DMS114 treated with DMSO at 0.1 percent for 48 hours (cell line): ENCODE results near the gene ARID4A.
"Not testable (repeated sequence)": the region's sequence is repeated elsewhere in the genome, so short reads cannot be mapped to it uniquely, and the experiment has no call there.

ENCODE experiments used
- DNase-seq: peaks from one replicate; lab custom pipeline; 2025; ENCODE audit not compliant: unreplicated experiment; lab: John Stamatoyannopoulos, UW

Gene ARID4A, protein sequence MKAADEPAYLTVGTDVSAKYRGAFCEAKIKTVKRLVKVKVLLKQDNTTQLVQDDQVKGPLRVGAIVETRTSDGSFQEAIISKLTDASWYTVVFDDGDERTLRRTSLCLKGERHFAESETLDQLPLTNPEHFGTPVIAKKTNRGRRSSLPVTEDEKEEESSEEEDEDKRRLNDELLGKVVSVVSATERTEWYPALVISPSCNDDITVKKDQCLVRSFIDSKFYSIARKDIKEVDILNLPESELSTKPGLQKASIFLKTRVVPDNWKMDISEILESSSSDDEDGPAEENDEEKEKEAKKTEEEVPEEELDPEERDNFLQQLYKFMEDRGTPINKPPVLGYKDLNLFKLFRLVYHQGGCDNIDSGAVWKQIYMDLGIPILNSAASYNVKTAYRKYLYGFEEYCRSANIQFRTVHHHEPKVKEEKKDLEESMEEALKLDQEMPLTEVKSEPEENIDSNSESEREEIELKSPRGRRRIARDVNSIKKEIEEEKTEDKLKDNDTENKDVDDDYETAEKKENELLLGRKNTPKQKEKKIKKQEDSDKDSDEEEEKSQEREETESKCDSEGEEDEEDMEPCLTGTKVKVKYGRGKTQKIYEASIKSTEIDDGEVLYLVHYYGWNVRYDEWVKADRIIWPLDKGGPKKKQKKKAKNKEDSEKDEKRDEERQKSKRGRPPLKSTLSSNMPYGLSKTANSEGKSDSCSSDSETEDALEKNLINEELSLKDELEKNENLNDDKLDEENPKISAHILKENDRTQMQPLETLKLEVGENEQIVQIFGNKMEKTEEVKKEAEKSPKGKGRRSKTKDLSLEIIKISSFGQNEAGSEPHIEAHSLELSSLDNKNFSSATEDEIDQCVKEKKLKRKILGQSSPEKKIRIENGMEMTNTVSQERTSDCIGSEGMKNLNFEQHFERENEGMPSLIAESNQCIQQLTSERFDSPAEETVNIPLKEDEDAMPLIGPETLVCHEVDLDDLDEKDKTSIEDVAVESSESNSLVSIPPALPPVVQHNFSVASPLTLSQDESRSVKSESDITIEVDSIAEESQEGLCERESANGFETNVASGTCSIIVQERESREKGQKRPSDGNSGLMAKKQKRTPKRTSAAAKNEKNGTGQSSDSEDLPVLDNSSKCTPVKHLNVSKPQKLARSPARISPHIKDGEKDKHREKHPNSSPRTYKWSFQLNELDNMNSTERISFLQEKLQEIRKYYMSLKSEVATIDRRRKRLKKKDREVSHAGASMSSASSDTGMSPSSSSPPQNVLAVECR

DNA sequence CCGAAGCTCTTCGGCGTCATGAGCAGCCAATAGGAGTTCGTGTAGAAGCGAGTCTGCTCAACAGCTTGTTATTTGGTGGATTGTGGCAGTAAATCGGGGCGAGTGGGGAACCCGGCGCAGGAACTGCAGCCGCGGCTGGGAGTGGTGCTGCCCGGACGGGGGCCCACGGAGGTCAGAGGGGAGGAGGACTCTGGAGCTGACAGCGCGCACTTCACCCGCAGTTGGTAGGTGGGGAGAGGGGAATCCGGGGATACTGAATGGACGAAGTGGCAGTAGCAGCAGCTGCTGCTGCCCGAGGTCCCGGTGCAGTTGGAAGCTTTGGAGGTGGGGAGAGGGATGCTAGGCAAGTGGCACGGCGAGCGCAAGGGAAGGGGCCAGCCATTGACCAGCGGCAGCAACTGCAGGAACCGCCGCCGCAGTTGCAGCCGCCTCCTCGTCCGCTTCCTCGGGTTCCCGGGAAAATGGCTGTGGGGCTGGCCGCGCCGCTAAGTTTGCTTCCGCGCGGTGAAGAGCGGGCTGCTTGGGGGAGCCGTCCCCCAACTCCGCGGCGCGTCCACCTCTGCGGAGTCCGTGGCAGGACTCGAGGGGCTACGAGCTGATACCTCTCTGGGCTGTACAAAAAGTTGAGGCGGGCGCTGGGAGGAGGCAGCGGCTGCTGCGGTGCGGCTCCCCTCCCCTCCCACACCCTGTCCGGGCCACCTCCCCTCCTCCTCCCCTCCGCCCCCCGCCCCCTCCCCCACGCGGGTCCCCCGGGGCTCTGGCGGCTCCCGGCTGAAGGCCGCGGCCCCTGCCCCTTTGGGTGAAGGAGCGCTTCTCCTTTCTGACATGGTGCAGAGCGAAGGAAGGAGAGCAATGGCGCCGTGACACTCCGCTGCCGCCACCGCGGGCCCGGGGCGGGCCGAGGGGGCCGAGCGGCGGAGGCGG, at the start of gene ARID4A:
Gene ARID4A (plus strand): TSS at position 79 of the 924 bp plus-strand sequence. CDS start 1,300 bp downstream, outside the sequence.
- DNase-seq, result no peak

DNA sequence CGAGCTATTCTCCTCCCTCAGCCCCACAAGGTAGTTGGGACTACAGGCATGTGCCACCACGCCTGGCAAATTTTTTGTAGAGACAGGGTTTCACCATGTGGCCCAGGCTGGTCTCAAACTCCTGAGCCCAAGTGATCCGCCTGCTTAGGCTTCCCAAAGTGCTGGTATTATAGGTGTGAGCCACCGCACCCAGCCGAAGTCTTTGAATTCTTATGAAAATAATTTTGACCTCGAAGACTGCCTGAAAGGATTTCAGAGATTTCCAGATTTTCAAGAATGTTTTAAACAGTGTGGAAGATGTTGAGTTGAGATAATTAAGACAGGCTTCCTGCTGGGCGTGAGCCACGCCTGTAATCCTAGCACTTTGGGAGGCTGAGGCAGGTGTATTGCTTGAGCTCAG, 48.7 kb upstream of the ARID4A start:
- no peak for DNase-seq

DNA sequence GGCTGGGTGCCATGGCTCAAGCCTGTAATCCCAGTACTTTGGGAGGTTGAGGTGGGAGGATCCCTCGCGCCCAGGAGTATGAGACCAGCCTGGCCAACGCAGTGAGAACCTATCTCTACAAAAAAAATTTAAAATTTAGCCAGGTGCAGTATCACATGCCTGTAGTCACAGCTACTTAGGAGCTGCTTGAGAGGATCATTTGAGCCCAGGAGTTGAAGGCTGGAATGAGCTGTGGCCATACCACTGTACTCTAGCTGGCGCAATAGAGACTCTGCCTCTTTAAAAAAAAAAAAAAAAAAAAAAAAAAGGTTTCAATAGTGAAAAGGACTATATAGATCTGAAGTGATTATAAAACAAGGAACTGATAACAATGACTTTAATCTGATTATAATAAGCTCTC, 40.2 kb upstream of the ARID4A start:
- no peak for DNase-seq

DNA sequence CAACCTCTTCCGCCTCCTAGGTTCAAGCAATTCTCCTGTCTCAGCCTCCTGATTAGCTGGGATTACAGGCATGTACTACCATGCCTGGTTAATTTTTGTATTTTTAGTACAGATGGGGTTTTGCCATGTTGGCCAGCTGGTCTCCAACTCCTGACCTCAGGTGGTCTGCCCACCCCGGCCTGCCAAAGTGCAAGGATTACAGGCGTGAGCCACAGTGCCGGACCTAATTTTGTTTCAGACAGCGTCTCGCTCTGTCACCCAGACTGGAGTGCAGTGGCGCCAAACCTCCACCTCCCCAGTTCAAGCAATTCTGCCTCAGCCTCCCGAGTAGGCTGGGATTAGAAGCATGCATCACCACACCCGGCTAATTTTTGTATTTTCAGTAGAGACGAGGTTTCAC, 36.4 kb upstream of the ARID4A start:
- DNase-seq, result not testable (repeated sequence)

DNA sequence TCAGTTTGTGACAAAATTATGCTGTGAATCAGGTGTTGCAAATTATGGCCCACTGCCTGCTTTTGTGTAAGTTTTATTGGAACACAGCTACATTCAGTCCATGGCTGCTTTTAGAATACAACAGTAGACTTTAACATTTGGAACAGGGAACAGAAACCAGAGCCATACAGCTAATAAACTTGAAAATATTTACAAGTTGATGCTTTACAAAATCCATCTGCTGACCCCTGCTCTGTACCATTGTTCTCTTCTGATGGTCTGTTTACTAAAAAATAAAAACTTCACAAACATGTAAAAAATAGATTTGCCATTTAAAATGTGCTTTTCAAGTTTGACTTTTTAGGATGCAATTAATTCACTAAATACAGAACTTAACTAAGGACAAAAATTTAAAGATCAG, 33.0 kb upstream of the ARID4A start:
- no peak for DNase-seq

DNA sequence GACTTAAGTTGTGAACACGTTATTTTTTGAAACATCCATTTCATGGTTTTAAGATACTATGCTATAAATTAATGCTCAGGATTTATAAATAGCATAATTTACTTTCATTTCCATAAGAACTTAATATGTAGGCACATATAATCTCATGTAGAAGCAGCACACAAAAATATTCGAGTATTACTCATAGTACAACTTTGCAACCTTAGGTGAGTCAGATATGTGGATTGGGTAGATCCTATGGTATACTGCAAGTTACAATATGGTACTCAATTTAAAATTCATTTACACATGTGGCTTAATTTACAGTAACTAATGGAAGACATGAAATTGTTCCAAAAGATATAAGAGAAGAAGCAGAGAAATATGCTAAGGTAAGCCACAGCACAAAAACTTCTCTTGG, 27.7 kb upstream of the ARID4A start:
- DNase-seq, result no peak

DNA sequence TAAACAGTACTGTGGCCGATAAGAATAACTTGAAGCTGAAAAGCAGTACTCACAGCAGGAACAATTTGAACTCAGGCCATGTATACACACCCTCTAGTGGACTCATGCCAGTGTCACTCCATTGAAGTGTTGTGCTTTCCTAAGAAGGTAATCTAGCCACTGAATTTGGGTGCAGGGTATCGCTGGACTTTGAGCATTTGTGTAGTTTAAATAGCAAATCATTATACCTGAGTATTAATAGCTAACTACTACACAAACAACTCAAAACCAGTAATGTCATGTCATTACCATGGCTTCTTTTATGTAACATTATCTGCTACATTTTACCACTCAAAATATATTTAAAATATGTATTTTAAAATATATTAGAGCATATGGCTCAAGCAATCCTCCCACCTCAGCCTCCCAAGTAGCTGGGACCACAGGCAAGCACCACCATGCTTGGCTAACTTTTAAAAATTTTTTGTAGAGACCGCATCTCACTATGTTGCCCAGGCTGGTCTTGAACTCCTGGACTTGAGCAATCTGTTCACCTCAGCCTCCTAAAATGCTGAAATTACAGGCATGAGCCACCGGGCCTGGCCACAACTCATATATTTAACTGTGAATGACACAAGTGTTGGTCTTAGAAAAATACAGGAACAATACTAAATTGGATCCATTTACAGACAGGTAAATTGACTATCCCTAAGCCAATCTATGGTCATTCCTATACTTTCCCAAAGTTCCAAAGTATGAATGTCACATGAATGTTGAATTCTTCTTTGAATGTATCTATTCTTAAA, 25.6 kb upstream of the ARID4A start:
- no peak for DNase-seq

DNA sequence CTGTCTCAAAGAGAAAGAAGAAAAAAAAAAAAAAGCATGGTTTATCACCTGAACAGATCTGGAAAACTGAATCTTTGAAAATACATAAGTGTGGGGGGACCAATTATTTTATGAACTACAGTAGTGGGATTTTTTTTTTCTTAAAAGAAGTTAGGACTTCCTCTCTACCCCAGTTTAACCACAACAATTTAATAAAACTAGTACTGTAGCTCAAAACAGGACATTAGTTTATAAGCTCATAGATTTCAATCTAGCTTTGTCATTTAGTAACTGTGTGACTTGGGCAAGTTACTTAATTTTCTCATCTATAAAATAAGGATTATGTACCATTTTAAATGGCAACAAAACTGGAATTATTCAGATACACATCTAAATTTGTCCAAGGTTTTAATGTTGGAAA, 23.5 kb upstream of the ARID4A start:
- no peak for DNase-seq

DNA sequence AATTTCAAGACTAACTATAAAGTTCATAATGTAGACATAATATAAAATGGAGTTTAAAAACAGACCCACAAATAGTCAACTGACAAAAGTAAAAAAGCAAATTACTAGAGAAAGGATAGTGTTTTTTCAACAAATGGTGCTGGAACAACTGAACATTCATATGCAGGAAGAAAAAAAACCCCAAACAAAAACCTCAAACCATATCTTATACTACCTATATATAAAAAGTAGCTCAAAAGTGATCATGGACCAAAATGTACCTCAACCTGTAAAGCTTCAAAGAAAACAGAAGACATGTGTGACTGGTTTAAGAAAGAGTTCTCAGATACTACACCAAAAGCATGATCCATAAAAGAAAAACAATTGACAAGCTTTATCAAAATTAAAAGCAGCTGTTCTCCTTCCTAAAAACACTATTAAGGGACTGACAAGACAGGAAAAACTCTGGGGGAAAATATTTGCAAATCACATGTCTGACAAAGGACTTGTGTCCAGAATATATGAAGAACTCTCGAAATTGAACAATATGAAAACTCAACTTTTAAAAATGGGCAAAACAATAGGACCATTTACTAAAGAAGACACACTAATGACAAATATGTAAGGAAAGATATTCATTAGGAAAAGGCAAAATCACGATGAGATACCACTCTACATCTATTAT, 22.7 kb upstream of the ARID4A start:
- no peak for DNase-seq

DNA sequence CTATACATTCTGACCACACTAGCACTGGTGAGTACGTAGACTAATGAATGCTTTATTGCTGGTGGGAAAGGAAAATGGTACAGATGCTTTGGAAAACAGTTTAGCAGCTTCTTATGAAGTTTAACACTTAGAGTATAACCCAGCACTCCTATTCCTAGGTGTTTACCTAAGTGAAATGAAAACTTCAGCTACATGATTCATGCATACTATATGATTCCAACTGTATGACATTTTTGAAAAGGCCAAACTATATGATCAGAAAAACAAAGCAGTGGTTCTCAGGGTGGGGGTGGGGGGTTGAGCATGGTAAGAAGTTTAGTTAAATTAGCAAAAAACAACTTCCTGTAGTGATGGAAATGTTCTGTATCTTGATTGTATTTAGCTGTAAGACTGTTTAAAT, 22.1 kb upstream of the ARID4A start:
- DNase-seq, result no peak

DNA sequence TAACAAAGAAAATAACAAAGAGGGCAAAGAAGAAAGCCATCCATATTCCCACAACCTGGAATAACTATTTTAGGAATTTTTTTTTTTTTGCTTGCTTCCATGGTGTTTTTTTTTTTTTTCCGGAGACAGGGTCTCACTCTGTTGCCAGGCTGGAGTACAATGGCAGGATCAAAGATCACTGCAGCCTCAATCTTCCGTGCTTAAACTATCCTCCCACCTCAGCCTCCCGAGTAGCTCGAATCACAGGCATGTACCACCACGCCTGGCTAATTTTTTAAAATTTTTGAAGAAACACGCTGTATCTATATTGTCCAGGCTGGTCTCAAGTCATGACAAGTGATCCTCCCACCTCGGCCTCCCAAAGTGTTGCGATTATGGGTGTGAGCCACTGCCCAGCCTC, 20.2 kb upstream of the ARID4A start:
- DNase-seq, result no peak

DNA sequence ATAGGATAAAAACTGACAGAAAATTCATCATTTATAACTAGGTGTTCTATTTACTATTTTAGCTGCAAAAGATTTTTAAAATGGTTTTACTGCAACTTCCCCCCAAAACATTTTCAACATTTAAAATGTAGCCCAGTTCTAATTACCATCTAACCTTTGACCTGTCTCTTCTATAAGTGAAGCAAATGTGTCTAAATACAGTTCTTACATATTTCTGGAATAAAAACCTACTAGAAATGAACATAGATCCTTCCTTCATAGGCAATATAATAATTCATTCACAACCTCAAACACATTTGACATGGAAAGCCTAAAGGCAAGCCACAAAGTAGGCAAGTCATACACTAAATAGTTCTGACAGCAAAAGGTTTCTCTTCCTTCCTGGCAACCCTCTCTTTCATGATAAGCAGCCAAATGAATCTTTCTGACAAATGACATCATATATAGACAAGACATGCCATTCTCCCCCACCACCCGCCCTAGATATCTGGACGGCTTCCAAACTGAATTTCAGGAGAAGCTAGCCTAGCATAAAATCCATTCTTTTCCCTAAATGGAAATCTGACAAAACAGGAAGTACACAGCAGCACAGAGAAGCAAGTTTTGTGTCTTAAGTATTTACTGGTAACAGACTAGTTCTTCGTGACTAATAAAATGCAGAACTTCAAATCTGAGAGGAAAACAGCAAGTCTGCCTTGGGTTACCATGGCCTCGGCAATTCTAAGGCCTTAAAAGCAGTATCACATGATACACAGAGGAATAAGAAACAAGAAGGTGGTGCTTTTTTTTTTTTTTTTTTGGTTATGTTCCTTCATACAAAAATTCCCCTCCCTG, 17.2 kb upstream of the ARID4A start:
- DNase-seq, result no peak

DNA sequence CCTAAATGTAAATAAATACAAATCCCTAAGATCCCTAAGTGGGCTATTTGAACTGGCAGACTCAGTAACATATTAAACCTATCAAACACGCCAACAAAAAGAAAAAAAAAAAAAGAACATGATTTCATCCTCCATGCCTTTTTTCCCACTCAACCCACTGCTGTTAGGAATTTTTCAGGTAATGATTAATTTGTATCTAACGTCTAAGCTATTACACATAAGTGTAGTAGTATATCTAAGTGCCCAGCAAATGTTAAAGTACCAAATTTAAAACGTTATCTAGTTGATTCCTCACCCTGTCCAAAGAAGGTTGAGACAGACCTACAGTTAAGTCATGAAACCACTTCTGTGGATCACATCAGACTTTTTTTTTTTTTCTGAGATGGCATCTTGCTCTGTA, 16.4 kb upstream of the ARID4A start:
- DNase-seq, result no peak

DNA sequence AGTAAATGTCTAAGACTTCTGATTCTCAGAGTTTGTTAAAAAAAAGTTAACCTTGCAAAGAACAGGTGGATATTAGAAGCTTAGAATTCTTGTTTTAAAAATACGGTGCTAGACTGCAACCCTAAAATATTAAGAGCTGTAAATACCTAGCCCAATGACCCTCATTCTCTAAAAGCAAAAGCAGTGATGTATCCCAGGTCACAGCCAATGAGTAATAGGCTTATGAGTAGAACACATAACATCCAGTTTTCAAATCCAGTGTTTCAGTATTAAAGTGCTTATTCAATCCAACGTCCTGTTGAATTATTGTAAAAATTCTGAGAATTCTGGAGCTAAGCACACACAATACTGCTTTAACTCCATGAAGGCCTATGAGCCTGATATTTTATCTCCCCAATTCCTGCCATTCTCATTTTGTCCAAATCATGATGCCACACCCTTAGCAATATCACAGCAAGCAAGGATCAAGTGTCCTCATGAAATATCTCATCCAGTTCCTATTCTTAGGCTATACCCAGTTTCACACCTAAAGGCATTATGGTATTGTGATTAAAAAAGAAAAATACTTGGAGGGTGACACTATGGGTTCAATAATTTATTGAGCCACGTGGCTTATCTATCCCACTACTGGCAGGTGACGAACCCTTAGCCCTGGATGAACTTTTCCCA, 15.3 kb upstream of the ARID4A start:
- no peak for DNase-seq

DNA sequence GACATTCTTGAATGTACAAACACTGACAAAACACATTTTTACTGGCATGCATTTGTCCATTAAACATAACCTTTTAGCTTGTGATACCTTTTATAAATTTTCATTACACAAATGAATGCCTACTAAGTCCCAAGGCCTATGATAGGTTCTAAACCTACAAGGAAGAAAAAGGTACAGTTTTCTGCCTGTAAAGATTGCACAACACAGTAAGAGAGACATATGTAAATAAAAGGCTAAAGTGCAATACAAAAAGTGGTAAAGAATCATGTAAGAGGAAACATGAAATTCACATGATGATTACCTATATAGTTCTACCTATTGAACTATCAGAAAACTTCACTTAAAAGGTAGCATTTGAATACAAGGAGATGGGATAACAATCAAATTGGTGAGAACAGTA, 14.6 kb upstream of the ARID4A start:
- no peak for DNase-seq

DNA sequence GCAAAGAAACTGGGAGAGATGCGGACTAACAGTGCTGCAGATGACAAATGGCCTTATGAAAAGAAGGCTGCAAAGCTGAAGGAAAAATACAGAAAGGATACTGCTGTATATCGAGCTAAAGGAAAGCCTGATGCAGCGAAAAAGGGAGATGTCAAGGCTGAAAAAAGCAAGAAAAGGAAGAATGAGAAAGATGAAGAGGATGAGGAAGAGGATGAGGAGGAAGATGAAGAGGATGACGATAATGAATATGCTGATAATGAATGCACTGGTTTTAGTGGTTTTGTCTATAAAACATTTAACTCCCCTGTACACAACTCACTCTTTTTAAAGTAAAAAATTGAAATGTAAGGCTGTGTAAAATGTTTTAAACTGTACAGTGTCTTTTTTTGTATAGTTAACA, 13.2 kb upstream of the ARID4A start:
- DNase-seq, result no peak

DNA sequence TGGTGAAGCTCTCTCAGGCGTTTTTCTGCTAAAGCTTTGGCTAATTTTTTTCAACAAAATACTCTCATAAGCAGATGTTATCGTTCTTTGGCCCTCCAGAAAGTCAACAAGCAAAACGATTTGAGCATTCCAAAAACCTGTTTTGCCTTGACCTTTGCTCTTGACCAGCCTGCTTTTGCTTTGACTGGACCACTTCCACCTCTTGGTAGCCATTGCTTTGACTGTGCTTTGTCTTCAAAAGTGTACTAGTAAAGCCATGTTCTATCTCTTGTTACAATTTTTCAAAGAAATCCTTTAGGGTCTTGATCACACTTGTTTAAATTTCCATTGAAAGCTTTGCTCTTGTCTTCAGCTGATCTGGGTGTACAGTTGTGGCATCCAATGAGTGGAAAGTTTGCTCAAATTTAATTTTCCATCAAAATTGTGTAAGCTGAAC, 10.7 kb upstream of the ARID4A start:
- no peak for DNase-seq
